ENCODE data around the gene ACMSD. TPM values are rescaled to one million over a fixed set of nuclear protein-coding genes. Genes with fewer than 3 reads are reported as not detected.
A peak's percentile ranks its signal among the peaks of the same experiment; 100 is the strongest.

Gene ACMSD
- total and polyA plus RNA-seq, 2 of the 13 experiments (the other 11 are each of a cell fraction or from before 2014, with no cell fraction given): not detected

GRCh38 chr2:134917888-134918525 lies 79.6 kb downstream of the ACMSD start (continued):
- no peak for TF ChIP-seq ZNF556 (CRISPR knock-in tag; IDR thresholded peaks at IDR 0.05; ENCODE audit: borderline replicate concordance)
- no peak for TF ChIP-seq SRF (IDR thresholded peaks at IDR 0.05; ENCODE audit: low read depth, low read length)
- no peak for TF ChIP-seq IKZF4 (CRISPR knock-in tag; IDR thresholded peaks at IDR 0.05; ENCODE audit: borderline replicate concordance, low read depth, not compliant biosample characterization)
- no peak for TF ChIP-seq PLRG1 (conservative IDR thresholded peaks at IDR 0.05)
- peak; percentile 18; the same call in 1 of the 2 replicates for TF ChIP-seq KDM5B (CRISPR knock-in tag; IDR thresholded peaks at IDR 0.05; ENCODE audit: borderline replicate concordance)
- TF ChIP-seq ZFP36 (IDR thresholded peaks at IDR 0.05; ENCODE audit: borderline replicate concordance, low read depth, low read length, partially characterized antibody): no peak
- TF ChIP-seq ZNF598 (CRISPR knock-in tag; IDR thresholded peaks at IDR 0.05; ENCODE audit: borderline replicate concordance): no peak; the same call in 1 of the 2 replicates
- no peak for TF ChIP-seq ZFAT (CRISPR knock-in tag; conservative IDR thresholded peaks at IDR 0.05)
- TF ChIP-seq RBAK (CRISPR knock-in tag; IDR thresholded peaks at IDR 0.05): peak; percentile 30; the same call in 1 of the 2 replicates
- no peak for TF ChIP-seq ZNF33B (CRISPR knock-in tag; IDR thresholded peaks at IDR 0.05)
- peak; percentile 40; the same call in 1 of the 2 replicates for TF ChIP-seq HNF4G (IDR thresholded peaks at IDR 0.05; ENCODE audit: borderline replicate concordance, low read depth, low read length)
- no peak; the same call in 1 of the 2 replicates for TF ChIP-seq HNF4G (CRISPR knock-in tag; IDR thresholded peaks at IDR 0.05; ENCODE audit: borderline replicate concordance, low read depth)
- no peak; the same call in 1 of the 2 replicates for TF ChIP-seq RERE (CRISPR knock-in tag; IDR thresholded peaks at IDR 0.05; ENCODE audit: low read depth)
- TF ChIP-seq ZNF7 (CRISPR knock-in tag; IDR thresholded peaks at IDR 0.05): no peak
- TF ChIP-seq ZBTB40 (IDR thresholded peaks at IDR 0.05): no peak
- peak; percentile 68; the same call in 1 of the 2 replicates for TF ChIP-seq ZBTB40 (CRISPR knock-in tag; IDR thresholded peaks at IDR 0.05)
